GM19468 (cell line): ENCODE measurements around the gene FHAD1.

ENCODE experiments used
- ATAC-seq: cut with Tn5 transposase; IDR thresholded peaks from one replicate; pipeline ENCODE4 v1.9.1; 2021; ENCODE audit warnings: mild to moderate bottlenecking, moderate library complexity, moderate number of reproducible peaks; ENCODE audit not compliant: unreplicated experiment; ENCODE audit errors: extremely low read depth

FHAD1 gene

GRCh38 chr1:15341634-15342407, 94.8 kb downstream of the FHAD1 start:
- ATAC-seq, result no peak

- ATAC-seq, result no peak
These were observed 95.5 kb downstream of the FHAD1 start for GRCh38 chr1:15342408-15342967.

GRCh38 chr1:15343099-15343498, 96.1 kb downstream of the FHAD1 start:
- no peak for ATAC-seq

- no peak for ATAC-seq
These were observed 96.7 kb downstream of the FHAD1 start for GRCh38 chr1:15343729-15344128.

GRCh38 chr1:15344380-15344779, 97.4 kb downstream of the FHAD1 start:
- ATAC-seq, result no peak

- ATAC-seq, result no peak
These were observed 98.0 kb downstream of the FHAD1 start for GRCh38 chr1:15344800-15345704.

GRCh38 chr1:15345705-15346345, 98.8 kb downstream of the FHAD1 start:
- ATAC-seq, result no peak

GRCh38 chr1:15346346-15347030, 99.5 kb downstream of the FHAD1 start:
- no peak for ATAC-seq

- ATAC-seq, result no peak
These were observed 100.2 kb downstream of the FHAD1 start for GRCh38 chr1:15347182-15347581.

- ATAC-seq, result no peak
These were observed 101.6 kb downstream of the FHAD1 start for GRCh38 chr1:15348648-15349047.

- ATAC-seq, result no peak
These were observed 102.1 kb downstream of the FHAD1 start for GRCh38 chr1:15349133-15349532.

- no peak for ATAC-seq
These were observed 103.1 kb downstream of the FHAD1 start for GRCh38 chr1:15350151-15350550.

GRCh38 chr1:15350551-15351200, 103.7 kb downstream of the FHAD1 start:
- no peak for ATAC-seq

- ATAC-seq, result no peak
These were observed 104.3 kb downstream of the FHAD1 start for GRCh38 chr1:15351310-15351709.

- no peak for ATAC-seq
These were observed 105.3 kb downstream of the FHAD1 start for GRCh38 chr1:15352128-15352957.

- no peak for ATAC-seq
These were observed 107.0 kb downstream of the FHAD1 start for GRCh38 chr1:15353839-15354579.

GRCh38 chr1:15354580-15354965, 107.5 kb downstream of the FHAD1 start:
- ATAC-seq, result no peak
